Measurements from ENCODE around the gene TOR2A. TPM values are rescaled to one million over a fixed set of nuclear protein-coding genes. Genes with fewer than 3 reads are reported as not detected.

TOR2A gene
- total and polyA plus RNA-seq, 2 of the 8 experiments (the other 6 are each of a cell fraction or from before 2014, with no cell fraction given), result 18.7 to 24.9 TPM

- TF ChIP-seq RNF2 (IDR thresholded peaks at IDR 0.05; ENCODE audit: borderline replicate concordance, low read depth, low read length, missing control alignments, poor library complexity, severe bottlenecking) (no peak), CTBP2 (IDR thresholded peaks at IDR 0.05; ENCODE audit: borderline replicate concordance, insufficient read depth, insufficient read length, low read length) (no peak), CBX5 (IDR thresholded peaks at IDR 0.05; ENCODE audit: low read depth, low read length) (no peak), EZH2 (IDR thresholded peaks at IDR 0.05; ENCODE audit: low read depth, low read length, severe bottlenecking) (no peak), TEAD4 (IDR thresholded peaks at IDR 0.05; ENCODE audit: low read depth, low read length) (no peak), SIN3A (conservative IDR thresholded peaks at IDR 0.05 in 1 of 2, IDR thresholded peaks at IDR 0.05 in 1 of 2; ENCODE audit: low read depth in 1 of 2, low read length in 2 of 2) (no peak), POU5F1 (IDR thresholded peaks at IDR 0.05; ENCODE audit: low read depth, low read length) (no peak), RBBP5 (IDR thresholded peaks at IDR 0.05; ENCODE audit: borderline replicate concordance, low read depth, low read length) (no peak)
Observed at GRCh38 chr9:127762111-127762676, 27.1 kb upstream of the TOR2A start (continued).
